ENCODE measurements around the gene PIMREG.

DNA sequence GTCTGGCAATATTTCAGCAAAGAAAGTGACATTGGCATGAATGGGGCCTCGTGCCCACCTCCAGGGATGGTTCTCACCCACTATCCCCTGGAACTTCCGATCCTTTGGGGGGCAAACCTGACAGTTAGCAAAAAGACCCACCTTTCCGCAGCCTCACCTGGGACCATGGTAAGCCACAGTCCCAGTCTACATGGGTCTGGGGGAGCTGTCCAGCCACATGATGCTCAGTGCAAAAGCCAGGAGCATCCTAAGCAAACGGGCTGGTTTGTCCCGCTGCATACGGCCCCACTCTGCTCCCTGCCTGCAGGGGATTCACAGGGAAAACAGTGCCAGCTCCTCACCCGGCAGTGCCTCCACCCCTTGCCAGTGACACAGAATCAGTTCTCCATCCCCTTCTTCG is 28.6 kb upstream of the PIMREG start:
- no peak for TF ChIP-seq GATA2 (IDR thresholded peaks at IDR 0.05; ENCODE audit: low read depth, low read length)
- no peak for TF ChIP-seq GATA3 (IDR thresholded peaks at IDR 0.05; ENCODE audit: low read depth, low read length)
